ENCODE measurements around the gene DDX19B.

The DDX19B gene

GRCh38 chr16:70372921-70373728 is 74.1 kb downstream of the DDX19B start:
- WGBS (ENCODE audit: insufficient coverage), result 80% methylated on average over 6 of the region's 22 CpGs
- ChIA-PET POLR2A (no interaction called here), CTCF (interaction anchor here (0.8 to 1.9 kb wide), 8 partner anchors 8 to 280 kb away, joined by 3 to 4 read pairs (median 3); no protein-coding TSS in a partner anchor)
- Histone ChIP-seq H3K27me3 (replicated peaks in 2 of 5; ENCODE audit: control insufficient read depth in 4 of 5, insufficient read depth in 5 of 5, low read length in 4 of 5) (no peaks in the 10 kb centered on the region), H3K27ac (ENCODE audit: insufficient read depth in 1 of 2, low read depth in 1 of 2, low read length in 2 of 2, poor library complexity in 1 of 2, severe bottlenecking in 2 of 2) (no peak overlapping the region), H3K4me3 (ENCODE audit: control insufficient read depth in 1 of 7, extremely low read depth in 1 of 7, insufficient read depth in 4 of 7, low read depth in 2 of 7, low read length in 6 of 7) (no peak overlapping the region), H3K4me1 (ENCODE audit: control extremely low read depth in 1 of 4, control insufficient read depth in 4 of 4, insufficient read depth in 4 of 4, low read length in 3 of 4) (no peaks in the 10 kb centered on the region), H3K36me3 (ENCODE audit: control insufficient read depth in 4 of 4, insufficient read depth in 4 of 4, low read length in 3 of 4) (peaks cover 10 to 58% (median 40%) of the 10 kb centered on the region in 4 experiments), H3K9me3 (ENCODE audit: control extremely low read depth in 1 of 5, control insufficient read depth in 4 of 5, insufficient read depth in 2 of 5, low read depth in 1 of 5, low read length in 4 of 5) (no peaks in the 10 kb centered on the region)
- DNase-seq, result no peak

- Histone ChIP-seq H3K9me3 (ENCODE audit: control extremely low read depth in 1 of 5, control insufficient read depth in 4 of 5, insufficient read depth in 2 of 5, low read depth in 1 of 5, low read length in 4 of 5) (no peaks in the 10 kb centered on the region), H3K4me3 (ENCODE audit: control insufficient read depth in 1 of 7, extremely low read depth in 1 of 7, insufficient read depth in 4 of 7, low read depth in 2 of 7, low read length in 6 of 7) (no peak overlapping the region), H3K27me3 (replicated peaks in 2 of 5; ENCODE audit: control insufficient read depth in 4 of 5, insufficient read depth in 5 of 5, low read length in 4 of 5) (no peaks in the 10 kb centered on the region), H3K27ac (ENCODE audit: insufficient read depth in 1 of 2, low read depth in 1 of 2, low read length in 2 of 2, poor library complexity in 1 of 2, severe bottlenecking in 2 of 2) (no peak overlapping the region), H3K36me3 (ENCODE audit: control insufficient read depth in 4 of 4, insufficient read depth in 4 of 4, low read length in 3 of 4) (peaks cover 8 to 54% (median 39%) of the 10 kb centered on the region in 4 experiments), H3K4me1 (ENCODE audit: control extremely low read depth in 1 of 4, control insufficient read depth in 4 of 4, insufficient read depth in 4 of 4, low read length in 3 of 4) (peaks cover 2 to 4% (median 3%) of the 10 kb centered on the region in 4 experiments)
- 94% methylated on average over 4 of the region's 8 CpGs for WGBS (ENCODE audit: insufficient coverage)
- POLR2A ChIA-PET, result no interaction called here
- CTCF ChIA-PET, result interaction anchor here (0.6 to 1.1 kb wide), 2 partner anchors 95 to 193 kb away, joined by 3 read pairs; no protein-coding TSS in a partner anchor
- DNase-seq, result no peak
These were observed 75.2 kb downstream of the DDX19B start for GRCh38 chr16:70374213-70374612.

GRCh38 chr16:70375636-70376611 is 76.9 kb downstream of the DDX19B start:
- no peaks in the 10 kb centered on the region for H3K9me3 ChIP-seq (ENCODE audit: control extremely low read depth in 1 of 5, control insufficient read depth in 4 of 5, insufficient read depth in 2 of 5, low read depth in 1 of 5, low read length in 4 of 5)
- H3K27ac ChIP-seq (ENCODE audit: insufficient read depth in 1 of 2, low read depth in 1 of 2, low read length in 2 of 2, poor library complexity in 1 of 2, severe bottlenecking in 2 of 2), result no peak overlapping the region
- ChIA-PET POLR2A (no interaction called here), CTCF (interaction anchor here (0.7 to 6.1 kb wide), 4 partner anchors 17 to 283 kb away, joined by 3 to 42 read pairs (median 4); partner anchors contain the start of gene FCSK)
- H3K36me3 ChIP-seq (ENCODE audit: control insufficient read depth in 4 of 4, insufficient read depth in 4 of 4, low read length in 3 of 4), result peaks cover 8 to 44% (median 32%) of the 10 kb centered on the region in 4 experiments
- H3K27me3 ChIP-seq (replicated peaks in 2 of 5; ENCODE audit: control insufficient read depth in 4 of 5, insufficient read depth in 5 of 5, low read length in 4 of 5), result no peaks in the 10 kb centered on the region
- peaks cover 7 to 20% (median 18%) of the 10 kb centered on the region in 4 experiments for H3K4me1 ChIP-seq (ENCODE audit: control extremely low read depth in 1 of 4, control insufficient read depth in 4 of 4, insufficient read depth in 4 of 4, low read length in 3 of 4)
- H3K4me3 ChIP-seq (ENCODE audit: control insufficient read depth in 1 of 7, extremely low read depth in 1 of 7, insufficient read depth in 4 of 7, low read depth in 2 of 7, low read length in 6 of 7), result no peak overlapping the region
- 93% methylated on average over 13 of the region's 16 CpGs for WGBS (ENCODE audit: insufficient coverage)
- DNase-seq, result no peak

- POLR2A ChIA-PET, result no interaction called here
- Histone ChIP-seq H3K36me3 (ENCODE audit: control insufficient read depth in 4 of 4, insufficient read depth in 4 of 4, low read length in 3 of 4) (peaks cover 8 to 37% (median 21%) of the 10 kb centered on the region in 4 experiments), H3K27me3 (replicated peaks in 2 of 5; ENCODE audit: control insufficient read depth in 4 of 5, insufficient read depth in 5 of 5, low read length in 4 of 5) (no peaks in the 10 kb centered on the region), H3K27ac (ENCODE audit: insufficient read depth in 1 of 2, low read depth in 1 of 2, low read length in 2 of 2, poor library complexity in 1 of 2, severe bottlenecking in 2 of 2) (no peak overlapping the region), H3K4me3 (ENCODE audit: control insufficient read depth in 1 of 7, extremely low read depth in 1 of 7, insufficient read depth in 4 of 7, low read depth in 2 of 7, low read length in 6 of 7) (no peak overlapping the region), H3K9me3 (ENCODE audit: control extremely low read depth in 1 of 5, control insufficient read depth in 4 of 5, insufficient read depth in 2 of 5, low read depth in 1 of 5, low read length in 4 of 5) (no peaks in the 10 kb centered on the region), H3K4me1 (ENCODE audit: control extremely low read depth in 1 of 4, control insufficient read depth in 4 of 4, insufficient read depth in 4 of 4, low read length in 3 of 4) (peaks cover 7 to 28% (median 25%) of the 10 kb centered on the region in 4 experiments)
- no peak for DNase-seq
- WGBS (ENCODE audit: insufficient coverage), result no CpG with 5 or more reads among the region's 2 CpGs
- CTCF ChIA-PET, result interaction anchor here (0.9 to 6.1 kb wide), 4 partner anchors 15 to 76 kb away, joined by 3 to 42 read pairs (median 4); partner anchors contain the start of gene FCSK
These were observed 78.8 kb downstream of the DDX19B start for GRCh38 chr16:70377782-70378181.

GRCh38 chr16:70378869-70379493 is 80.0 kb downstream of the DDX19B start:
- peaks cover 5 to 32% (median 20%) of the 10 kb centered on the region in 4 experiments for H3K36me3 ChIP-seq (ENCODE audit: control insufficient read depth in 4 of 4, insufficient read depth in 4 of 4, low read length in 3 of 4)
- POLR2A ChIA-PET, result interaction anchor here (0.5 kb wide), 1 partner anchor 1298 kb away, joined by 3 read pairs; no protein-coding TSS in a partner anchor
- CTCF ChIA-PET, result interaction anchor here (0.6 to 6.1 kb wide), 4 partner anchors 9 to 297 kb away, joined by 4 to 42 read pairs (median 8); partner anchors contain the start of gene FCSK
- H3K9me3 ChIP-seq (ENCODE audit: control extremely low read depth in 1 of 5, control insufficient read depth in 4 of 5, insufficient read depth in 2 of 5, low read depth in 1 of 5, low read length in 4 of 5), result no peaks in the 10 kb centered on the region
- H3K4me1 ChIP-seq (ENCODE audit: control extremely low read depth in 1 of 4, control insufficient read depth in 4 of 4, insufficient read depth in 4 of 4, low read length in 3 of 4), result peaks cover 7 to 28% (median 25%) of the 10 kb centered on the region in 4 experiments
- 95% methylated on average over 5 of the region's 13 CpGs for WGBS (ENCODE audit: insufficient coverage)
- no peaks in the 10 kb centered on the region for H3K27me3 ChIP-seq (replicated peaks in 2 of 5; ENCODE audit: control insufficient read depth in 4 of 5, insufficient read depth in 5 of 5, low read length in 4 of 5)
- peak overlapping the region in 2 of 7 experiments; percentile 4 to 81 for H3K4me3 ChIP-seq (ENCODE audit: control insufficient read depth in 1 of 7, extremely low read depth in 1 of 7, insufficient read depth in 4 of 7, low read depth in 2 of 7, low read length in 6 of 7)
- peak overlapping the region in 1 of 2 experiments; percentile 44 for H3K27ac ChIP-seq (ENCODE audit: insufficient read depth in 1 of 2, low read depth in 1 of 2, low read length in 2 of 2, poor library complexity in 1 of 2, severe bottlenecking in 2 of 2)
- DNase-seq, result no peak

GRCh38 chr16:70380248-70380918 is 81.4 kb downstream of the DDX19B start:
- no peaks in the 10 kb centered on the region for H3K27me3 ChIP-seq (replicated peaks in 2 of 5; ENCODE audit: control insufficient read depth in 4 of 5, insufficient read depth in 5 of 5, low read length in 4 of 5)
- H3K36me3 ChIP-seq (ENCODE audit: control insufficient read depth in 4 of 4, insufficient read depth in 4 of 4, low read length in 3 of 4), result peaks cover 5 to 23% (median 18%) of the 10 kb centered on the region in 4 experiments
- WGBS (ENCODE audit: insufficient coverage), result 0% methylated on average over 18 of the region's 31 CpGs
- ChIA-PET POLR2A (interaction anchor here (0.6 to 1.0 kb wide), 2 partner anchors 53 to 98 kb away, joined by 3 read pairs; no protein-coding TSS in a partner anchor), CTCF (interaction anchor here (0.6 to 6.1 kb wide), 9 partner anchors 10 to 159 kb away, joined by 3 to 42 read pairs (median 5); partner anchors contain the start of gene FCSK)
- DNase-seq, result peak; percentile 61 to 83 (median 78)
- H3K4me3 ChIP-seq (ENCODE audit: control insufficient read depth in 1 of 7, extremely low read depth in 1 of 7, insufficient read depth in 4 of 7, low read depth in 2 of 7, low read length in 6 of 7), result peak overlapping the region; percentile 72 to 88 (median 81)
- H3K9me3 ChIP-seq (ENCODE audit: control extremely low read depth in 1 of 5, control insufficient read depth in 4 of 5, insufficient read depth in 2 of 5, low read depth in 1 of 5, low read length in 4 of 5), result no peaks in the 10 kb centered on the region
- peaks cover 7 to 28% (median 25%) of the 10 kb centered on the region in 4 experiments for H3K4me1 ChIP-seq (ENCODE audit: control extremely low read depth in 1 of 4, control insufficient read depth in 4 of 4, insufficient read depth in 4 of 4, low read length in 3 of 4)
- H3K27ac ChIP-seq (ENCODE audit: insufficient read depth in 1 of 2, low read depth in 1 of 2, low read length in 2 of 2, poor library complexity in 1 of 2, severe bottlenecking in 2 of 2), result peak overlapping the region; percentile 27 to 74

All from common myeloid progenitor, CD34-positive (primary cell).